ENCODE measurements around the gene ADPRM.
A peak's percentile ranks its signal among the peaks of the same experiment; 100 is the strongest.

The ADPRM gene

GRCh38 chr17:10742431-10742830, 45.0 kb downstream of the ADPRM start:
- DNase-seq, result no peak

GRCh38 chr17:10743316-10744009, 46.1 kb downstream of the ADPRM start:
- DNase-seq, result no peak

- DNase-seq, result no peak
Observed at GRCh38 chr17:10744501-10745000, 47.2 kb downstream of the ADPRM start.

GRCh38 chr17:10745231-10745630, 47.8 kb downstream of the ADPRM start:
- no peak for DNase-seq

- DNase-seq, result no peak
Observed at GRCh38 chr17:10748531-10749181, 51.3 kb downstream of the ADPRM start.

- no peak for DNase-seq
Observed at GRCh38 chr17:10750210-10750609, 52.8 kb downstream of the ADPRM start.

DNA sequence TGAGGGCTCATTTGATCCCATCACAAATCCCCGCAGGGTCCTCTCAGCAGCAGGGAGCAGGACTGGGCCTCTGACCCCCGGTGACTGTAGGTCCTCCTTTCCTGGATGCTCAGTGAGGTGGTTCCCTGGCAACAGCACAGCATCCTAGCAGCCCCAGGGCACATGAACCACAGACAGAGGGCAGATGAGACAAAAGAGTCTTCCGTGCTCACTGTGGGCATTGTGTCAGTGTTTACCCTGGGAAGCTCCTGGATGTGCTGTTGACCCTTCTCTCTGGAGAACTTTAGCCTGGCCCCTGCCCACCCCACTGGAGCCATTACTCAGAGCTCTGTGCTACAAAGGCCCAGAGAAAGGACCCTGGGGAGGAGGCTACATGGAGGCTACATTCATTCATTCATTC, 54.2 kb downstream of the ADPRM start:
- no peak for DNase-seq

- DNase-seq, result no peak
Observed at GRCh38 chr17:10752696-10753095, 55.3 kb downstream of the ADPRM start.

DNA sequence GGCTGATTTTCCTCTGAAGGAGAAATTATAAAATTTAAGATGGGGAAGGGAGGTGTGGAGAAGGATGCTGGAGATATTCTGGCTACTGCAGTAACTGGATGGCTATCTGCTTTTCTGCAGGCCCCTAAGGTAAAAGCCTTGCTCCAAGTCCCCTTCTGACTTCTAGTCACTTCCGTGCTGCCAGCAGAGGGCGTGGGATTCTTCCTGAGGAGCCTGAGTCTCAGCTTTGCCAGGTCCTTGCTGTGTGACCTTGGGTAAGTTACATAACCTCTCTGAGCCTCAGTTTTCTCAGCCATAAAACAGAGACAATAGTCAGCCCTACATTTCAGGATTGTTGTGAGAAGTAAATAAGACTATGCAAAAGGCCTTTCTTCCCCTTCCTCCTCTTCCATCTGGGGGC, 56.7 kb downstream of the ADPRM start:
- peak; percentile 56 for DNase-seq

- no peak for DNase-seq
Observed at GRCh38 chr17:10754861-10755591, 57.6 kb downstream of the ADPRM start.

DNA sequence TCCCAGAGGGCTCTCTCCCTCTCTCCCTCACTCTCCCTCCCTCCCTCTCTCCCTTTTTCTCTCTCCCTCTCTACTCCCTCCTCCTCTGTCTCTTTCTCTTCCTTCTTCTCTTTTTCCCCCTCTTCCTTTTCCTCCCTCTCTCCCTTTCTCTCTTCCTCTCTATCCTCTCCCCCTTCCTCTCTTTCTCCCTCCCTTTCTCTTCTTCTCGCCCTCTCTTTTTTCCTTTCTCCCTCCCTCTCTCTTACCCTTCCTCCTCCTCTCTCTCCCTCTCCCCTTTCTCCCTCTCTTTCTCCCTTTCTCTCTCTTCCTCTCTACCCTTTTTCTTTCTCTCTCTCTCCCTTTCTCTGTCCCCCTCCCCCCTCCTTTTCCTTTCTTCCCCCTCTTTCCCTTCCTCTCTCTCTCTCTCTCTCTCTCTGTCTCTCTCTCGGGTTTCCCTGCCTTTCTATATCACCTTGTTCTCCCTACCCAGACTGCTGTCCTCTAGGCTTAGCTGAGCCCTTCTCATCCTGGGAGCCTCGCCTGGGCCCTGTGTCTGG, 58.3 kb downstream of the ADPRM start:
- no peak for DNase-seq

DNA sequence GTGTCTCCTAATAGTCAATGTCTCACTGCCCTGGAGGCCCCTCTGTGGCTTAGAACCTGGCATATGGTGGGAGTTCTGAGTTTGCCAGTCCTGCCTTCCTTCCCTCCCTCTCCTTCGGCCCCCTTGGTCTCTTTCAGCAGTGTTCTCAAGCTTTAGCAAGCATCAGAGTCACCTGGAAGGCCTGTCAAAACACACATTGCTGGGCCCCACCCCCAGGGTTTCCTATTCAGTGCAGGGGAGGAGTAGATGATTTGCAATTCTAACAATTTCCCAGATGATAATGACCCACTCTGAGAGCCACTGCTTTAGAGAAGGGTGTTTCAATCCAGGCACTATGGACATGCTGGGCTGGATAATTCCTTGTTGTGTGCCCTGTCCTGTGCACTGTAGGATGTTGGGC, 58.8 kb downstream of the ADPRM start:
- no peak for DNase-seq

- DNase-seq, result no peak
Observed at GRCh38 chr17:10756619-10757018, 59.2 kb downstream of the ADPRM start.

DNA sequence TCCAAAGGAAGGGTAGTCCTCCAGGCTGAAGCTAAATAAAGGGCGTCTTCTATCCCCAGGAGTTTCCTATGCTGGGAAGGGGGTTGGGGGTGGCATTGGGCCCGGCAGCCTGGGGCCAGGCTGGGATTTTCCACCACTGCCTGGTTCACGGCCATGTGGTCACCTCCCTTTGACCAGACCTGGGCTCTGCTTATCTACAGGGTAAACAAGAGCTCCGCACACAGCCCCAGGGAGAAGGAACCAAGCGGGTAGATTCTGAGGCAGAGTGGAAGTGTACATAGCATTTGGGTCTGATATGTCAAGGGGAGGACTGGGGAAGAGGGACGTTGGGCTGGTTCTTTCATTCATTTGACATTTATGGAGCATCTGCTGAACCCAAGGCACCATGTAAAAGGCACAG, 59.7 kb downstream of the ADPRM start:
- DNase-seq, result no peak

DNA sequence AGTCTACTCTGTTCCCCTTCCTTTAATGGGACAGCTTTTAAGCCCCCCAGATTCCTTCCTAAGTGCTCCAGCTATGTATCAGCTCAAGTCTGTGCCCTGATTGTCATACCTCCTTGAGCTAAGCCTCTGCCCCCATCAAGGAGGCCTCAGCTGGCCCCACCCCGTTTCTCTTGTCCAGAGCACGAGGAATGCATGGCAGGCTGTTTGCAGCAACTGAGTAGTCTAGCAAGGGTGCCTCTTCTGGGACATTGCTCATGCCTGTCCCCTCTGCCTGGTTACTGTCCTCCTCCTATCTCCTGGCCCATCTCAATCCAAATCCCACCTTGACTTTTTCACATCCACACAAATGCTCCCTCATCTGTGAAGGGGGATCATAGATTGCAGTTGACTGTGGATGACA, 60.3 kb downstream of the ADPRM start:
- DNase-seq, result no peak

- DNase-seq, result no peak
Observed at GRCh38 chr17:10758062-10758461, 60.7 kb downstream of the ADPRM start.

Measured in stimulated activated CD8-positive, alpha-beta memory T cell treated with anti-CD3 and anti-CD28 coated beads, Interleukin-4, amount 100 ng/mL, for 48 hours (primary cell).